A549 (cell line): ENCODE data around the gene SLC24A4. TPM values are rescaled to one million over a fixed set of nuclear protein-coding genes. Genes with fewer than 3 reads are reported as not detected.

Experiments used
- ATAC-seq, 2 experiments: fragments of 200-7000 bp in 1 of 2; fragments of >200 bp in 1 of 2; cut with Nextera tagmentation in 1 of 2; cut with Tn5 transposase in 1 of 2; 3 replicates each; pipeline versions ENCODE4 v1.8.0 to v1.9.1; 2018 to 2020; ENCODE audit warnings: mild to moderate bottlenecking in 1 of 2, moderate library complexity in 1 of 2
- CTCF ChIA-PET: fragments of 300-600 bp; sonication (Branson Sonifier 250); formaldehyde crosslinking; extraction: SDS; loops from one replicate; lab custom pipeline; 2021; ENCODE audit warnings: antibody characterized with exemption, inconsistent platforms; lab: Yijun Ruan, JAX
- POLR2A ChIA-PET: fragments of 350-600 bp; formaldehyde crosslinking; extraction: SDS; loops from one replicate; lab custom pipeline; 2021; ENCODE audit warnings: antibody characterized with exemption, inconsistent platforms; lab: Yijun Ruan, JAX
- DNase-seq, 2 experiments: peaks; one replicate each; pipeline versions ENCODE4 v3.0.0 to v3.0.0-alpha.2; 2011 to 2016; ENCODE audit warnings: low read depth in 1 of 2, low spot score in 1 of 2
- FAIRE-seq: peaks from 2 replicates; lab custom pipeline; 2011; peaks lifted over from hg19 to GRCh38; lab: Jason Lieb, UNC
- H3K27ac ChIP-seq, 2 experiments: fragments of >200 bp; sonication (Bioruptor Twin); formaldehyde crosslinking; 3 replicates each; pipeline ENCODE4 v1.5.1; 2016 to 2017
- H3K4me1 ChIP-seq: fragments of >200 bp; sonication (Bioruptor Twin); formaldehyde crosslinking; 3 replicates; pipeline ENCODE4 v1.6.1; 2016
- H3K4me2 ChIP-seq: fragments of >200 bp; sonication (Bioruptor Twin); formaldehyde crosslinking; 3 replicates; pipeline ENCODE4 v1.6.1; 2016
- H3K4me3 ChIP-seq: fragments of >200 bp; sonication (Bioruptor Twin); formaldehyde crosslinking; 3 replicates; pipeline ENCODE4 v1.5.1; 2016
- H3K9me3 ChIP-seq: fragments of >200 bp; sonication (Bioruptor Twin); formaldehyde crosslinking; 3 replicates; pipeline ENCODE4 v1.6.1; 2016
- BHLHE40 ChIP-seq: IDR thresholded peaks from 2 replicates; pipeline ENCODE4 v1.6.1; 2012; ENCODE audit warnings: low read depth, low read length, inconsistent platforms
- CEBPB ChIP-seq, 2 experiments: fragments of >200 bp in 1 of 2; sonication (Bioruptor Twin) in 1 of 2; formaldehyde crosslinking in 1 of 2; IDR thresholded peaks; 2 replicates each; pipeline ENCODE4 v1.6.1; 2012 to 2016
- CHD4 ChIP-seq: fragments of 200-600 bp; sonication (generic); IDR thresholded peaks from 2 replicates; pipeline ENCODE4 v1.6.1; 2016; ENCODE audit warnings: antibody characterized with exemption, mild to moderate bottlenecking, borderline replicate concordance
- E2F6 ChIP-seq: IDR thresholded peaks from 2 replicates; pipeline ENCODE4 v1.6.1; 2012; ENCODE audit warnings: low read depth, borderline replicate concordance
- EHMT2 ChIP-seq: fragments of 200-600 bp; sonication (generic); IDR thresholded peaks from 2 replicates; pipeline ENCODE4 v1.6.1; 2016; ENCODE audit warnings: antibody characterized with exemption, low read depth, mild to moderate bottlenecking, moderate library complexity
- ESRRA ChIP-seq: fragments of 150-350 bp; IDR thresholded peaks from 2 replicates; pipeline ENCODE4 v1.6.1; 2014; ENCODE audit warnings: mild to moderate bottlenecking, low read length, borderline replicate concordance
- HDAC2 ChIP-seq: fragments of 200-600 bp; sonication (generic); IDR thresholded peaks from 2 replicates; pipeline ENCODE4 v1.6.1; 2016
- HEYL ChIP-seq: fragments of 250-450 bp; sonication (Bioruptor Pico); IDR thresholded peaks from 2 replicates; pipeline ENCODE4 v1.8.0; 2021; ENCODE audit warnings: mild to moderate bottlenecking, moderate library complexity
- HOXB5 ChIP-seq: fragments of 250-450 bp; sonication (Bioruptor Pico); IDR thresholded peaks from 2 replicates; pipeline ENCODE4 v1.5.0; 2020; ENCODE audit warnings: mild to moderate bottlenecking, moderate library complexity
- JUN ChIP-seq, 2 experiments: fragments of >200 bp; sonication (Bioruptor Twin); formaldehyde crosslinking; IDR thresholded peaks; 2 replicates in 1 of 2; 3 replicates in 1 of 2; pipeline ENCODE4 v1.6.1; 2016 to 2017
- KDM1A ChIP-seq: fragments of 200-600 bp; sonication (generic); IDR thresholded peaks from 2 replicates; pipeline ENCODE4 v1.6.1; 2016; ENCODE audit warnings: low read depth, mild to moderate bottlenecking
- KDM5A ChIP-seq: fragments of 200-600 bp; sonication (generic); IDR thresholded peaks from 2 replicates; pipeline ENCODE4 v1.6.1; 2016; ENCODE audit warnings: antibody characterized with exemption, mild to moderate bottlenecking
- MAFK ChIP-seq: fragments of 450-650 bp; IDR thresholded peaks from 2 replicates; pipeline ENCODE4 v1.6.1; 2014; ENCODE audit not compliant: partially characterized antibody
- NFE2L2 ChIP-seq: fragments of 150-350 bp; conservative IDR thresholded peaks from 2 replicates; pipeline ENCODE4 v1.6.1; 2014; ENCODE audit warnings: low read length
- NR3C1 ChIP-seq: fragments of >200 bp; sonication (Bioruptor Twin); formaldehyde crosslinking; IDR thresholded peaks from 3 replicates; pipeline ENCODE4 v1.6.1; 2017
- POLR2A ChIP-seq: IDR thresholded peaks from 2 replicates; pipeline ENCODE4 v1.6.1; 2012; ENCODE audit warnings: mild to moderate bottlenecking, low read length
- POLR2AphosphoS2 ChIP-seq: conservative IDR thresholded peaks from 2 replicates; pipeline ENCODE4 v1.6.1; 2012; ENCODE audit warnings: low read length, improper control_type of control experiment, inconsistent platforms
- RNF2 ChIP-seq: fragments of 200-600 bp; sonication (generic); IDR thresholded peaks from 2 replicates; pipeline ENCODE4 v1.6.1; 2016; ENCODE audit warnings: low read depth, mild to moderate bottlenecking, antibody characterized with exemption, moderate library complexity, borderline replicate concordance
- SREBF2 ChIP-seq: fragments of 450-650 bp; IDR thresholded peaks from 2 replicates; pipeline ENCODE4 v1.6.1; 2014; ENCODE audit warnings: mild to moderate bottlenecking, moderate library complexity
- TFCP2L1 ChIP-seq: fragments of 250-450 bp; sonication (Bioruptor Pico); IDR thresholded peaks from 2 replicates; pipeline ENCODE4 v1.5.0; 2021; ENCODE audit warnings: mild to moderate bottlenecking
- ZC3H11A ChIP-seq: fragments of 450-650 bp; IDR thresholded peaks from 2 replicates; pipeline ENCODE4 v1.6.1; 2014; ENCODE audit warnings: antibody characterized with exemption, mild to moderate bottlenecking
- ZNF302 ChIP-seq: fragments of 250-450 bp; sonication (Bioruptor Pico); IDR thresholded peaks from 2 replicates; pipeline ENCODE4 v1.9.0; 2021; ENCODE audit warnings: inconsistent platforms, mild to moderate bottlenecking, moderate library complexity
- ZSCAN20 ChIP-seq: fragments of 250-450 bp; sonication (Bioruptor Pico); IDR thresholded peaks from 2 replicates; pipeline ENCODE4 v1.8.0; 2022; ENCODE audit warnings: mild to moderate bottlenecking, moderate library complexity
- WGBS: methylation state at CpG from one replicate; pipeline ENCODE4 v1.1.6; 2017; ENCODE audit errors: missing lambda C conversion rate; 5-methylcytosine and 5-hydroxymethylcytosine counted together
- polyA plus RNA-seq, 4 experiments: library from polyadenylated mRNA; depleted of rRNA in 3 of 4; stranded (reverse); fragments of >200 nt; fragmentation: RNase III in 1 of 4; extraction: RNeasy Plus Mini Kit Qiagen cat#74134 plus additional on column Dnase treatment in 1 of 4; gene quantifications; 2 replicates in 3 of 4; 3 replicates in 1 of 4; pipeline ENCODE4 v1.2.3, GENCODE V29; 2011 to 2017
- TF ChIP-seq, protein P1 (sequence below): fragments of >200 bp; sonication (Bioruptor Twin); formaldehyde crosslinking; IDR thresholded peaks from 3 replicates; pipeline ENCODE4 v1.5.1; 2016
- TF ChIP-seq, protein P2 (sequence below): fragments of >200 bp; sonication (Bioruptor Twin); formaldehyde crosslinking; IDR thresholded peaks from 3 replicates; pipeline ENCODE4 v1.6.1; 2016
- TF ChIP-seq, protein P3 (sequence below): fragments of 250-450 bp; sonication (Bioruptor Pico); IDR thresholded peaks from 2 replicates; pipeline ENCODE4 v1.5.0; 2020; ENCODE audit warnings: low read depth, mild to moderate bottlenecking, moderate library complexity

The SLC24A4 gene
- polyA plus RNA-seq, 2 of the 4 experiments (the other 2 are of a cell fraction) = 0.05 to 0.19 TPM

DNA sequence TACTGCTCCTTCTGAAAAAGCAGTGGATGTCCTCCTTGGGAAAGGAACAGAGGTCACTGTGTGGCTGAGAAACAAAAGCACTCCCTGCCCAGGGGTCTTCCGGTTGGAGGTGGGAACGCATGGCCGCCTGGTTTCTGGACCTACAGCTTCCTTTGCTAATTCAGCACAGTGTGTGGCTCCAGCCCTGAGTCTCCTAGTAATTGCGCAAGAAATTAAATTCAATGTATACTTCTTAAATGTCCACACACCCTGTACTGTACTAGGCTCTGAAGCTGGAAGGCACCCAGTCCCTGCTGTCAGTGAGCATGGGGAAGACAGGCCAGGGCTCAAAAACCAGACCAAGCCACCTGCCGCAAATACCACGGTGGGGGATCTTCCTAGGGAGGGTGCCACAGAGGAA is 13.4 kb downstream of the SLC24A4 start:
- H3K4me2 ChIP-seq = no peak overlapping the region
- H3K27ac ChIP-seq = no peak overlapping the region
- DNase-seq (no peak), FAIRE-seq (no peak), ATAC-seq (no peak)
- no peaks in the 10 kb centered on the region for H3K4me1 ChIP-seq
- 87% methylated on average over 6 of the region's 6 CpGs for WGBS
- peak; percentile 34 to 57; a peak in 3 of 4 replicates for TF ChIP-seq CEBPB (IDR thresholded peaks at IDR 0.05)
- no peak for TF ChIP-seq HOXB5 (CRISPR knock-in tag)
- ChIA-PET CTCF (no interaction called here), POLR2A (no interaction called here)
- no peak overlapping the region for H3K4me3 ChIP-seq
- no peaks in the 10 kb centered on the region for H3K9me3 ChIP-seq

GRCh38 chr14:92339426-92339825 is 16.5 kb downstream of the SLC24A4 start:
- FAIRE-seq = no peak
- CTCF ChIA-PET = no interaction called here
- no peaks in the 10 kb centered on the region for H3K4me1 ChIP-seq
- no peak for DNase-seq
- no peak overlapping the region for H3K4me2 ChIP-seq
- TF ChIP-seq EHMT2 = no peak
- TF ChIP-seq RNF2 = no peak
- no peak for TF ChIP-seq CEBPB (IDR thresholded peaks at IDR 0.05)
- TF ChIP-seq SREBF2 = no peak
- TF ChIP-seq, protein P1, sequence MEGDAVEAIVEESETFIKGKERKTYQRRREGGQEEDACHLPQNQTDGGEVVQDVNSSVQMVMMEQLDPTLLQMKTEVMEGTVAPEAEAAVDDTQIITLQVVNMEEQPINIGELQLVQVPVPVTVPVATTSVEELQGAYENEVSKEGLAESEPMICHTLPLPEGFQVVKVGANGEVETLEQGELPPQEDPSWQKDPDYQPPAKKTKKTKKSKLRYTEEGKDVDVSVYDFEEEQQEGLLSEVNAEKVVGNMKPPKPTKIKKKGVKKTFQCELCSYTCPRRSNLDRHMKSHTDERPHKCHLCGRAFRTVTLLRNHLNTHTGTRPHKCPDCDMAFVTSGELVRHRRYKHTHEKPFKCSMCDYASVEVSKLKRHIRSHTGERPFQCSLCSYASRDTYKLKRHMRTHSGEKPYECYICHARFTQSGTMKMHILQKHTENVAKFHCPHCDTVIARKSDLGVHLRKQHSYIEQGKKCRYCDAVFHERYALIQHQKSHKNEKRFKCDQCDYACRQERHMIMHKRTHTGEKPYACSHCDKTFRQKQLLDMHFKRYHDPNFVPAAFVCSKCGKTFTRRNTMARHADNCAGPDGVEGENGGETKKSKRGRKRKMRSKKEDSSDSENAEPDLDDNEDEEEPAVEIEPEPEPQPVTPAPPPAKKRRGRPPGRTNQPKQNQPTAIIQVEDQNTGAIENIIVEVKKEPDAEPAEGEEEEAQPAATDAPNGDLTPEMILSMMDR = no peak
- TF ChIP-seq TFCP2L1 (CRISPR knock-in tag) = no peak
- TF ChIP-seq KDM1A = no peak
- TF ChIP-seq NR3C1 = no peak
- TF ChIP-seq CHD4 = no peak
- TF ChIP-seq POLR2A = no peak
- no peak for TF ChIP-seq E2F6
- TF ChIP-seq HEYL (CRISPR knock-in tag) = no peak
- TF ChIP-seq, protein P2, sequence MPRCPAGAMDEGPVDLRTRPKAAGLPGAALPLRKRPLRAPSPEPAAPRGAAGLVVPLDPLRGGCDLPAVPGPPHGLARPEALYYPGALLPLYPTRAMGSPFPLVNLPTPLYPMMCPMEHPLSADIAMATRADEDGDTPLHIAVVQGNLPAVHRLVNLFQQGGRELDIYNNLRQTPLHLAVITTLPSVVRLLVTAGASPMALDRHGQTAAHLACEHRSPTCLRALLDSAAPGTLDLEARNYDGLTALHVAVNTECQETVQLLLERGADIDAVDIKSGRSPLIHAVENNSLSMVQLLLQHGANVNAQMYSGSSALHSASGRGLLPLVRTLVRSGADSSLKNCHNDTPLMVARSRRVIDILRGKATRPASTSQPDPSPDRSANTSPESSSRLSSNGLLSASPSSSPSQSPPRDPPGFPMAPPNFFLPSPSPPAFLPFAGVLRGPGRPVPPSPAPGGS = no peak
- TF ChIP-seq POLR2AphosphoS2 = no peak
- TF ChIP-seq NFE2L2 = no peak
- TF ChIP-seq ZC3H11A = no peak
- no peak for ATAC-seq
- no peaks in the 10 kb centered on the region; the same call in 2 of the 3 replicates for H3K9me3 ChIP-seq
- 28% methylated on average over 11 of the region's 12 CpGs for WGBS
- no peak overlapping the region for H3K27ac ChIP-seq
- no peak overlapping the region for H3K4me3 ChIP-seq
- POLR2A ChIA-PET = no interaction called here

- H3K27ac ChIP-seq = no peak overlapping the region
- WGBS = 27% methylated on average over 5 of the region's 5 CpGs
- H3K4me2 ChIP-seq = no peak overlapping the region
- no peak overlapping the region for H3K4me3 ChIP-seq
- ChIA-PET POLR2A (no interaction called here), CTCF (no interaction called here)
- H3K4me1 ChIP-seq = no peaks in the 10 kb centered on the region
- ATAC-seq = 0 out of 6 replicates have a peak, but pooled peaks of 1 of the 2 experiments have one; percentile 36
- TF ChIP-seq CEBPB (IDR thresholded peaks at IDR 0.05) = no peak
- TF ChIP-seq, protein P2 = no peak
- TF ChIP-seq HDAC2 = no peak
- TF ChIP-seq, protein P3, sequence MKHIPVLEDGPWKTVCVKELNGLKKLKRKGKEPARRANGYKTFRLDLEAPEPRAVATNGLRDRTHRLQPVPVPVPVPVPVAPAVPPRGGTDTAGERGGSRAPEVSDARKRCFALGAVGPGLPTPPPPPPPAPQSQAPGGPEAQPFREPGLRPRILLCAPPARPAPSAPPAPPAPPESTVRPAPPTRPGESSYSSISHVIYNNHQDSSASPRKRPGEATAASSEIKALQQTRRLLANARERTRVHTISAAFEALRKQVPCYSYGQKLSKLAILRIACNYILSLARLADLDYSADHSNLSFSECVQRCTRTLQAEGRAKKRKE = no peak
- no peak for TF ChIP-seq BHLHE40
- no peak for TF ChIP-seq HOXB5 (CRISPR knock-in tag)
- TF ChIP-seq POLR2AphosphoS2 = no peak
- TF ChIP-seq KDM5A = no peak
- no peak for TF ChIP-seq MAFK
- TF ChIP-seq ESRRA = no peak
- TF ChIP-seq POLR2A = no peak
- no peak for TF ChIP-seq NR3C1
- TF ChIP-seq RNF2 = no peak
- TF ChIP-seq ZSCAN20 (CRISPR knock-in tag) = no peak
- TF ChIP-seq ZNF302 = no peak
- TF ChIP-seq JUN (IDR thresholded peaks at IDR 0.05) = no peak
- DNase-seq = no peak
- no peaks in the 10 kb centered on the region; the same call in 2 of the 3 replicates for H3K9me3 ChIP-seq
- no peak for FAIRE-seq
These were observed 17.1 kb downstream of the SLC24A4 start for GRCh38 chr14:92340071-92340470.
